HG03196 (cell line): ENCODE results near the gene CELSR1.
"Not testable (repeated sequence)": the region's sequence is repeated elsewhere in the genome, so short reads cannot be mapped to it uniquely, and the experiment has no call there.

Experiments
- ATAC-seq: cut with Tn5 transposase; IDR thresholded peaks from one replicate; pipeline ENCODE4 v1.9.1; 2021; ENCODE audit not compliant: unreplicated experiment

CELSR1 gene

DNA sequence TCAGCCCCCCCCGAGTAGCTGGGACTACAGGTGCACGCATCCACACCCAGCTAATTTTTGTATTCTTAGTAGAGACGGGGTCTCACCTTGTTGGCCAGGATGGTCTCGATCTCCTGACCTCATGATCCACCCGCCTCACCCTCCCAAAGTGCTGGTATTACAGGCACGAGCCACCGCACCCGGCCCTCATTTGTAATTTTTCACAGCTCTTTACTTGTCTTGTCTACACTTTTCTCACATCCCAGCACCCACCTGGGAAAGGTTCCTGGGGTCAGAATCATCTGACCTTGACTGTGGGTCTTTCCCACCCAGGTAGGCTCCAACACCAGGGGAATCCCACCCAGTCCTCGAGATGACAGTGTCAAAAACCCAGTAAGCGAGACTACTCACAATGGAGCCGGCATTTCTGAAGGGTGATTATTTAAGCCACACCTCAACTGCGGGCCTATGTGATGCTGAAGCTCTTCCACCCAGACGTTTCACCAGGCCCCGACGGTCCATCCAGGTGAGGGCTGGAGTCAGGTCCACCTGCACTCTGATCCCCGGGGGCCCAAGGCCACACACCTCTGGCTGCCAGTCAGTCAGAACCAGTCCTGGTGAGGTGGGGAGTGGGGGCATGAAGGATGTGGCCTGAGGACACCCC, 23.4 kb downstream of the CELSR1 start:
- no peak for ATAC-seq

DNA sequence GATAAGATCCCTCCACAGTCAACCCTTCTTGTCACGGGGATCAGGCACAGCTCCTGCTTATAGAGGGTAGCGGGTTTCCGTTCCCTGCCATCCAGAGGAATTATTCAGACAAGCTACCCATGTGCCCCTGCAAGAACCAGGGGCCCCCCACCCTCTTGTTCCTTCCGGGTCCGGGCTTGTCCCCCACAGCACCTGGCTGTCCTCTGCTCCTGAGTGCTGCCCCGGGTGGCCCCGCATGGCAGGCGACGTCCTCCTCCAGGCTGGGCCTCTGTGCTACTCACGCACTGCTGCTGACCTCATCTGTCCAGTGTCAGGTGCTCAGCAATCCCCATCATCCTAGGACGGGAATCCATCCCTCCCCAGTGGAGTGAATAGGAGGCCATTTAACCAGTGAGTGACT, 24.7 kb downstream of the CELSR1 start:
- no peak for ATAC-seq

DNA sequence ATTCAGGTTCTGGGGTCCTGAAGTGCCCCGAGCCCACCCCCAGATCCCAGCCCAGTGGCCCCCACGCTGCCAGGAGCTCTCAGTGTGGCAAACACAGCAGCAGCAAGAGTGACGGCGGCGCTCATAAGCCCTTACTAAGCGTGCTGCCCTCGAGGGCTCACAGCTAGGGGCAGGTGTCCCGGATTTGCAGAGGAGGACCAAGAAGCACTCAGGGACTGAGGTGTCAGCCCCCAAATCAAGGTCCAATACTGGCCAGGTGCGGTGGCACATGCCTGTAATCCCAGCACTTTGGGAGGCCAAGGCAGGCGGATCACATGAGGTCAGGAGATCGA, 25.4 kb downstream of the CELSR1 start:
- ATAC-seq = no peak

DNA sequence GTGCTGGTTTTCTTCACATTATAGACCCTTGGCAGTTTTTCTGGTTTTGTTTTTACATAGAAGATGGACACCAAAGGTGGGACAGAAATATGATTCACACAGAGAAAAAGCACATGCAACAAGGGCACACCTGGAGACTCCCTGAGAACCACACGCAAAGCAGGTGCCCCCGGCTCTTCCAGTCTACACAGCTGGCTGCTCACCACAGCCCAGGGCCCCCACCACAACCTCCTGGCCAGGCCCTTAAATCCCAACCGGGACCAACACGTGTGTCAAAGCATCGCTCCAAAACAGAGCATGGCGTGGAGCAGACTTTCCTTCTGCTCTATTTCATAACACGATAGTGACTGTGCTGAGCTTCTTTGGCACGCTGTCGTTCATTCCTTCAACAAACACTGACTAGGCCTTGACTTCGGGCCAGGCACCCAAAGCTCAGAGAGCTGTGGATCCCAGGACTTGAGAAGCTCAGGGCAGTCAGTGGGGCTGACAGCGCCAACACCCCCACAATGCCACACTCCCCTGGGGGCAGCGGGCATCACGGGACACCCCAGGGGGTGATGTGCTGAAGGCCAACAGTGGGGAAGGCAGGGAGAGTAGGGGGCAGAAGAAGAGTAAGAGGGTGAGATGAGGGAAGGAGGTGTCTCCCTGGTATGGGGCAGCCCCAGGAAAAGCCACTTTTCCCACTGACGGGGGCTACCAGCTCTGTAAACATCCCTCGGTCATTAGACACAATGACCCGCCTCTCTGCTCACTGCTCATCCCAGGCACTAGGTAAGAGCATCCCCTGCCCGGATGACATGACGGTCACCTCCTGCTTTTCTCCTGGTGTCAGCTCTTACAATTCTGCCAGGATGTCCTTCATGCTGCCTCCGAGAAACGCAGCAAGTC, 26.0 kb downstream of the CELSR1 start:
- ATAC-seq = no peak

DNA sequence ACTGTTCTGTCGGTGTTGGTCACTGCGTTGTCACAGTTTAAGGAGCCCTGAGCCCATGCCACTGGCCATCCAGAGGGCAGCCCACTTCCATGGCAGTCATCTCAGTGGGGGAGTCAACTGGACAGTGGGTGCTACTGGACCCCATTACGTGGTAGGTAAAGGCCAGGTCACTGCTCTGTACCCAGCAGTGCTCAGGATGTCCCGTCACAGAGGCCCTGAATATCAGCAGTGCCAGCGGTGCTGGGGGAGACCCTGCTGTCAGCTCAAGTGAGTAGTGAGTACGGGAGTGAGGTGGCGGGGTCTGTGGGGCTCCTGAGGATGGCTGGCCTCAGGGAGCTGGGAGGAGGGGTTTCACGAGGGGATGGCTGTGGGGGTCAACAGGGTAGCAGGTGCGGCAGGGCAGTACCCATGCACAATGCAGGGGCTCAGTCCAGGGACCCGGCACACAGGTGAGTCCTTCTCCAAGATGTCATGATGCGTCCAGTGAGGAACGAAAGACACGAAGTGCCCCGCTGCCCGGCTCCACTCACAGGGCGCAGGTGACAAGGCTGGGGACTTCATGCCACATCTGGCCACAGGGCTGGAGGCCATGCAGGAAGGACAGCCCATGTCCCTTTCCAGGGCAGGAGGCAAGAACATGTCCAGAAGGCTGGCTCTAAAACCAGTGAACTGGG, 27.9 kb downstream of the CELSR1 start:
- no peak for ATAC-seq

DNA sequence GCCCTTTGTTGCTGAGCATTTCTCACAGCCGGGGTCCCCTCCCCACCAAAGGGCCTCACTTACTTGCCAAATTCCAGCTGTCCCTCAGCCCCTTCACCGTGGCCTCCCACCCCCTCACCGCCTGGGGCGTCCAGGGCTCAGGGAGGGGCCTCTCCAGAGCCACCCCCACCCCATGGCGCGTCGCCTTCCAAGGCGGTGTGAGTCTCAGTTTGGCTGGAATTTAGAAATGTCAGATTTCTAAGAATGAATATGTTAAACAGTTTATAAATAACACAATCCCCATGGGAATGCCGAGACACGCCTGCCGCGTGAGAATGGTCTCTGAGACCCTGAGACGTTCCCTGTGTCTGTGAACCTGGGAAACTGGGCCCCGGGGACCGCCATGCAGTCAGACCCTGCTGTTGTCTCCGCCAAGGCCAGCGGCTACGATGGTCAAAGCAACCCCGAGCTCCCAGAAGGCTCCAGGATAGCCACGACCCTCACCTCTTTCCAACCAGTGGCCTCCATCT, 28.9 kb downstream of the CELSR1 start:
- no peak for ATAC-seq

DNA sequence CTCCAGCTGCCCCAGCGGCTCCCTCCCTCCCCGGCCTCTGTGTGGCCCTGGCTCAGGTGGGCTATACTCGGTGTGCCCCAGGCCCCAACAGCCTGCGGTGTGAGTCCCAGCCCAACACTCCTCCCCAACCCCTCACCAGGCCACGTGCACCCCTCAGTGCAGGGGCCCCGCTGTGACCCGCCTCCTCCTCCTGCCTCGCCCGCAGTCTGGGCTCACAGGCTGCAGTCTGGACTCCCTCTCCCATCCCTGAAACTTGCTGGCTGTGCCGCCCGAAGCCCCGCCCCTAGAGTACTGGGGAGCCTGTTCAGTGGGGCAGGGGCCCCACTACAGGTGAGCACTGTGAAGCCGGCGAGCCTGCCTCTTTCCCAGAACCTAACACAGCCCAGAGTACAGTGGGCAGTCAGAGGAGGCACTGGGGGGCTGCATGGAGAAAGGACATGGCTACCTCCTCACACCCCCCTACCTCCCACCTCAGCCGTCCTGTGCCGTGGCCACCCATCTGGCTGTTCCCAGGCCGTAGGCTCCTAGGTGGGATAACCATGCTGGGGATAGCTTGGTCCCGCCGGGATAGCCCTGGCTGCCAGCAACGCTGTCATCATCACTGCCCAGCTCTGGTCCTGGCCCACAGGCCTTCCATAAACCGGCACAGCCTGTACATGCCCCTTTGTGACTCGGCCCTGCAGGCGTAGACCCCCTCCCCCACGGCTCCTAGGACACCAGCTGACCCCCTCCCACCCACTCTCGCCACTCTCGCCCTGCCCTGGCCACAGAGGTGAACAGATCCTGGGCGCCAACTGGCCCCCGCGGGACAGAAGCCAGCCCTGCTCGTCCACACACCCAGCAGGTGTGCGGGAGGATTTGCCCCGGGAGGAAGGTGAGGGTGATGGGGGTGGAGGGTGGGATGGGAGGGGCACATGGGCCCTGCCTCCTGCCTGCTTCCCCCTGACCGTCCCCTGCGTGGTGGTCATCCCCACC, 29.7 kb downstream of the CELSR1 start:
- ATAC-seq = no peak

DNA sequence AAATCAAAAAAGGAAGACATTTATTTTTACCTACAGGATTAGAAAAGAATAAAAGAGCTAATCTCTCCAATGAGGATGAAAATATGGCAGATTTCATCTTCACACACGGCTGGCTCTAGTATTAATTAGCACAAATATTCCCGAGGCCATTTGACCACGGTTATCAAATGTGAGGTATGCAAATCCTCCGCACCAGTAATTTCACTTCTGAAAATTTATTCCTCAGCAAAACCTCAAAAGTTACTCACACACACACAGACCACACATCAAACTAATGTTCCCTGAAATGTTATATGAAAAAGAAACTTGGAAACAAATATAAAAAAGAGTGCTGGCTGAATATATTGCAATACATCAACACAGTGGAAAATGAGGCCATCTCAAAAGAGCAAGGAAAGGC, 32.8 kb downstream of the CELSR1 start:
- no peak for ATAC-seq

DNA sequence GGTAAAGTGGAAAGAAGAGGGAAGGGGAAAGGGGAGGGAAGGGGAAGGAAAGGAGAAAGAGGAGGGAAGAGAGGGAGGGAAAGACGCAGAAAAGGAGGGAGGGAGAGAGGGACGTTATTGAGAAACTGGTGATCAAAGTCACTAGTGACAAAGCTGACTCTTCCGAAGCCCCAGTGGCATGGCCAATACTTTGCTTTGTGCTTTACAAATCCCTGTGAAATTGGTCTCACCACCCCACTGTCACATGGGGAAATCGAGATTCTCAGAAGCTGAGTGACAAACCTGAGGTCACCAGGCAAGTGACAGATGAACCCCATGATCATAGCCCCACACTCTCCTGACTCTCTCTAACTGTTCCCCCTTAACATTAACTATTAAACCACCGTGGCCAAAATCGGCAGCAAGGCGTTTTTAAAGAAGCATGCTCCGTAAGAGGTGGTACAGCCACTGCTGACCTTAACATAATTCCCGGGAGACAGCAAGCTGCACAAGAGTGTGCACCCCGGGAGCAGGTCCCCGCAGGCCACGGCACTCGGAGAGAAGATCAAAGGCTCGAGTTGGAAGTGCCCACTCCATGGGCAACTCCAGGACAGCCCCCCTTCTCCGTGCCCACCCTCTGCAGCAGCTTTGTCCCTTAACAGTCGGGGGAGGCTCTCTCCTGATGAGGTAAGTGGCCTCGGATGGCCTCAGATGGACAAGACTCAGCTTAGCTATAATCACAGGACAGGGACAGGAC, 34.8 kb downstream of the CELSR1 start:
- ATAC-seq = no peak

DNA sequence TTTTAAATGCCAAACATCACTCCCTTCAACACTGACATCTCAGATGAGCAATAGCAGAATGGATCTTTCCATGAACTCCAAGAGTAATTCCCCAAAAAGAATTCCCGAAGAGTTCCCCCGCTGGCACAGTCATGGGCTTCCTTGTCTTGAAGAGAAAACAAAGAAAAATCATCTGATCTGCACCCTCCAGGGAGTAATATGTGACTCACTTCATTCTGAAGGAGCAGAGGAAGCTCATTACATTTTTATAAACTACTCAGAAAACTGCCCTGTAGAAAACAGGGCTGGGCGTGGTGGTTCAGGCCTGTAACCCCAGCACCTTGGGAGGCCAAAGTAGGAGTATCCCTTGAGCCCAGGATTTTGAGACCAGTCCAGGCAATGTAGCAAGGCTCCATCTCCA, 35.7 kb downstream of the CELSR1 start:
- no peak for ATAC-seq

DNA sequence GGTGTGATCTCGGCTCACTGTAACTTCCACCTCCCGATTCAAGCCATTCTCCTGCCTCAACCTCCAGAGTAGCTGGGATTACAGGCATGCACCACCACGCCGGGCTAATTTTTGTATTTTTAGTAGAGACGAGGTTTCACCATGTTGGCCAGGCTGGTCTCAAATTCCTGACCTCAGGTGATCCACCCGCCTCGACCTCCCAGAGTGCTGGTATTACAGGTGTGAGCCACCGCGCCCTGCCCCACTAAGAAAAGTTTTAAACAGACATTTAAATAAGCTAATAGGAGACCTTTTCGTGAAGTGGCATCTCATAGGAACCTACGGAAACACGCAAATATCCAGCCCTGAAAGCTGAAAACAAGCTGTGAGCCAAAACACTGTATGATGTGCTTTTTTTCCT, 36.2 kb downstream of the CELSR1 start:
- ATAC-seq = not testable (repeated sequence)

DNA sequence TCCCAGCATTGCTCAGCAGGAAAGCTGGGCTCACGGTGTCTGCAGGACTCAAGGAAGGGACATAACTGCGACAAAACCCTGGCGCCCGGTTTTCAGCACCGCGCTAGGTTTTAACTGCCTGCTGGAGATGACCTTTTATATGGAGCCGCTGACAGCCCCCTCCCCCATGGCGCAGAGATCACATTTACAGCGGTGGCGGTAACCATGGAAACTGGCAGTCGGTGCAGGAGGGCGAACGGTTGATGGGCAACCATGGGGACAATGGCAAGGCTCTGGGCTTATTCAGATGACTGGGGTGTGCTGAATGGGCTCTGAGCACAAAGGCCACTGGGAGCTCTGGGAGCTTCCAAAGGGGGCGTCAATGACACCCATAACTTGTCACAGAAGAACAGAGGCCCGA, 37.2 kb downstream of the CELSR1 start:
- ATAC-seq = no peak

DNA sequence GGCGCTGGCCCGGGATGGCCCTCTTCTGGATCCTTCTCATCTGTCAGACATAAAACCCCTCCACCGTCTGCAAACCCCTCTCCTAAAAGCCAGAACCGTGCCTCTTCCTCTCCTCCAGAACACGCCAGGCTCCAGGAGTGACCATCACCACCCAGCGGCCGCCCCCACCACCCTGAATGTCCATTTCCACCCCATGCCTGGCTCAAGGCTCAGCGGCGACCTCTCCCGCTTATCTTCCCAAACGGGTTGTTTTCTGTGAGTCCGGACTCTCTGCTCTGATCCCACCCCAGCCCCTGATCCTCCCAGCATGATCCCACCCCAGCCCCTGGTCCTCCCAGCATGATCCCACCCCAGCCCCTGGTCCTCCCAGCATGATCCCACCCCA, 37.6 kb downstream of the CELSR1 start:
- no peak for ATAC-seq

DNA sequence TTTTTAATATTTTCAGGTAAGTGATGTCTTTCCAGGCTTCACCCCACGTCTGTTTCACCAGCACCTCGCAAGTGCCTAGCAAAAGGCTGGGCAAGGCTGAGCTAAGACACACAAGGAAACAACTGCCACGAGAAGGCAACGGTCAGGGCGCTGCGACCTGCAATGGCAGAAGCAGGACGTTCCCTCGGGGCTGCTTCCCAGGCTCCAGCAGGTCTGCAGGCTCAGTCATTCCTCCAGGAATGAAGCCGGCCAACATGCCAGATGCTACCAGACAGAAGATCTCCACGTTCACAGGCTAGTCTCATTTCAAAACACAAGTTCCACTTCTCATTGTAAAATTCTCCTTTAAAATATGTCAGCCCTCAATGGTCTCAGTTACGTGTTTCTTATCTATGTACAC, 45.5 kb downstream of the CELSR1 start:
- ATAC-seq = no peak

DNA sequence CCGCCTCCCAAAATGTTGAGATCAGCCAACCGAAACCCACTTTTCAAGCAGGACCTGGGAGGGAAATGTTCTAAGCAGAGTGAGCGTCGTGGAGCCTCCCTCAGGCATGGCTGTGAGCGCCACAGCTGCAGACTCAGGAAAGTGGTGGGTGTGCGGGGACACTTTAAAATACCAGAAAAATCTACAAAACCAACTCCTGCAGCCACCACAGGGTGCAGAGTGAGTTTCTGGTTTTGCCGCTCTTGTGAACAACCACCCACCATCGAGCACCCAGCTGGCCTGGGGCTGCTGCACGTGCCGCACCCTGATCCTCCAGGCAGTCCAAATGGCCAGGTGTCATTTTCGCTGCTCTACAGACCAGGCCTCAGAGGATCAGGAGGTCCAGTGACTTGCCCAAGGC, 46.9 kb downstream of the CELSR1 start:
- no peak for ATAC-seq

DNA sequence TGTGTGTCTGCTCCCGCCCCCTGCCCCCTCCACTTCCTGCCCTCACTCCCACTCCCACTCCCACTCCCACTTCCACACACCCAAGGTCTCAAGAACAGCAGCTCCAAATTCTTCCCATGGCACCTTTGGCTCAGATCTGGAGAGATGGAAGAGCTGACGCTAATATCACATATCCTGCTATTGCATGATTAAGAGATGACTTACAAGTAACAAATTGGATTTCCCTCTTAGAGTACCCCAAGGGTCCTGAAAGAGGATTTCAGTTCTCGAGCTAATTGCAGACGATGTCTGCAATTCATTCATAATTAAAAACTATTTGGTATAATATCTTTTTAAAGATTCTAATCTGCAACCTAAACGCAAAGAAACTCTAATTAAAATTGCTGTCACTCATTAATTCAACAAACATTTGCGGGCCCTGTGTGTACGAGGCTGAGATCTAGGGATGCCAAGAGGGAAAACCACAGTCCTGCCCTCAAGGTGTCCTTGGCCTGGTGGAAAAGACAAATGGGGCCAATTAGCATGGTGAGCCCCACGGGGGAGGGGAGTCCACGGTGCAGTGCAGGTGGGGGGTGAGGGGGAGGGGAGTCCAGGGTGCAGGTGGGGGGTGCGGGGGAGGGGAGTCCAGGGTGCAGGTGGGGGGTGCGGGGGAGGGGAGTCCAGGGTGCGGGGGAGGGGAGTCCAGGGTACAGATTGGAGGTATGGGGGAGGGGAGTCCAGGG, 50.3 kb downstream of the CELSR1 start:
- no peak for ATAC-seq

DNA sequence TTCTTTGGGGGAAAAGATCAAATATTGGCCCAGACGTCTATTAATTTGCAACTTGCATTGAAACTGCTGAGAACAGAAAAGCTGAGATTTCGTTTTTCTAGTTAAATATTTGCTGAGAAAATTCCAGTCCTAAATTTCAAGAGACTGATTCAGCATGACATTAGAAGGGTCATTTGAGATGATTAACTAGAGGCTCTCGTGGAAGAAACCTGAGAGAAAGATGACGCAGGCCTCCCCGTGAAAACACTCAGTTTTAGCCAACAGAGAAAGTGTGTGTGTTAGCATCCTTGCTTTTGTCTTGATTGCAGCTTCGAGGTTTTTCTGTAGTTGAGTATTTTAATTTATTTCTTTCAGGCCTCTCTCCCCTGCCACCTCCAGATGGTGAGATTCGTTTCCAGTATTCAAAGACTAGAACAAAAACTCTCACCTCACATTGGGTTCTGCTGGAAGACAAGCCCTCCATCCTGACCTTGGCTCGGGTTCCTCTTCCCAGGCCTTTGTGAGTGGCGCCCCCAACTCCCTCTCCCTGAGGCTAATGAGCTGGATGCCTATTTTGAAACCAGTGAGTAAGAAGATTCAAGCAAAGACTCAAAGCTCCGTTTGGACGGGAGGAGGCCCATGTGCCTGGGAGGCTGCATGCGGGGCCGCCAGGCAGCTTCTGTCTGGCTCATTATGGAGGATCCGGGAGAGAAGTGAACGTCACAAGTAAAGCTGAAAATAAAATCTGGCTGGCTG, 52.4 kb downstream of the CELSR1 start:
- no peak for ATAC-seq

DNA sequence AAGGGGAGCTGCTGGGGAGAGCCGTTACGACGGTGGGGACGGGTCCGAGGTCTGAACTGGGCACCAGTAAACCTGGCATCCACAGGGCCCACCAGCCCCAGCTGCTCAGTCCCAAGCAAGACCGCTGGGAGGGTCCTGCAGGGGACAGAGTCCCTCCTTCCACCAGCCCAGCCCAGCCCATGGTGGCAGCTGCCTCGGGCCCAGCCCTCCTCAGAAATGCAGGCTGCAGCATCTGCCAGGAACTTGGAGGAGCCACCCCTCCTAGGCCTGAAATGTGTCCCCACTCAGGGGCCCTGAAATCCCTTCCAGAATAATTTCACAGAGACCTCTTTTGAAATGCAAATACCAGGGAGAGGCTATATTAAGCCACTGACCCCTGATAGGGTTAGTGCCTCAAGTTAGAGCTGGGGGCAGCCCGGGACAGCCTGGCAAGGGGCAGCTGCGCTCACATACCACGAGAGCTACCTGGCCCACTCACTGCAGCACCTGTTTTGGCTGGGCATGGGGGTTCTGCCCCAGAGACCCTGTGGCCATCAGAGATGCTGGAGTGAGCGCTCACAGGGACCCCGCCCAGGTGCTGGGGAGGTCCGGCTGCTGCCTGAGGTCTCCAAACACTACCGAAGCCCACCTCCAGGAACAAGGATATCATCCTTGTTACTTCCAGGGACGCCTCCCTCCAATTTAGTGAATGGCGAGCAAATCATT, 53.1 kb downstream of the CELSR1 start:
- ATAC-seq = no peak
